H1 (cell line): Measurements from ENCODE around the gene TYK2. TPM values are rescaled to one million over a fixed set of nuclear protein-coding genes. Genes with fewer than 3 reads are reported as not detected.

Source experiments
- CTCF ChIA-PET: fragments of 300-600 bp; sonication (Branson Sonifier 250); formaldehyde crosslinking; loops from one replicate; lab custom pipeline; 2021; ENCODE audit not compliant: partially characterized antibody; lab: Charles Lee
- POLR2A ChIA-PET: fragments of 300-600 bp; sonication (Branson Sonifier 250); formaldehyde crosslinking; loops from one replicate; lab custom pipeline; 2021; ENCODE audit warnings: inconsistent platforms; ENCODE audit not compliant: partially characterized antibody; lab: Charles Lee
- DNase-seq, 2 experiments: peaks; one replicate each; pipeline versions ENCODE4 v3.0.0 to v3.0.0-alpha.2; 2010 to 2022; ENCODE audit warnings: low spot score in 2 of 2, low read depth in 1 of 2, mixed read lengths in 1 of 2
- FAIRE-seq: peaks from 2 replicates; lab custom pipeline; 2011; peaks lifted over from hg19 to GRCh38; lab: Jason Lieb, UNC
- H2AFZ ChIP-seq: 2 replicates; pipeline ENCODE4 v1.8.1; 2012; ENCODE audit warnings: low read length, inconsistent platforms
- H2AK5ac ChIP-seq: 2 replicates; pipeline ENCODE4 v1.6.1; 2013; ENCODE audit warnings: low read depth, low read length
- H2BK120ac ChIP-seq: replicated peaks from 2 replicates; pipeline ENCODE3; 2013; ENCODE audit warnings: low read depth, low read length, inconsistent platforms
- H2BK12ac ChIP-seq: 2 replicates; pipeline ENCODE4 v1.6.1; 2013; ENCODE audit warnings: low read depth, low read length
- H2BK15ac ChIP-seq: 2 replicates; pipeline ENCODE4 v1.6.1; 2013; ENCODE audit warnings: low read length
- H2BK20ac ChIP-seq: 2 replicates; pipeline ENCODE4 v1.6.1; 2013; ENCODE audit warnings: low read length
- H2BK5ac ChIP-seq: 2 replicates; pipeline ENCODE4 v1.6.1; 2013; ENCODE audit warnings: low read depth, low read length
- H3K14ac ChIP-seq: 2 replicates; pipeline ENCODE4 v1.6.1; 2013; ENCODE audit warnings: inconsistent platforms; ENCODE audit not compliant: insufficient read length
- H3K18ac ChIP-seq: 2 replicates; pipeline ENCODE4 v1.6.1; 2013; ENCODE audit warnings: low read length; ENCODE audit errors: extremely low read depth
- H3K23ac ChIP-seq: 2 replicates; pipeline ENCODE4 v1.6.1; 2013; ENCODE audit warnings: inconsistent platforms; ENCODE audit not compliant: insufficient read length
- H3K23me2 ChIP-seq: 2 replicates; pipeline ENCODE4 v1.6.1; 2013; ENCODE audit warnings: low read depth, low read length
- H3K27ac ChIP-seq: 2 replicates; pipeline ENCODE4 v1.6.1; 2011; ENCODE audit warnings: low read depth, low read length, inconsistent platforms
- H3K27me3 ChIP-seq, 4 experiments: replicated peaks in 1 of 4; 1 replicate in 1 of 4; 2 replicates in 3 of 4; pipeline versions ENCODE4 v1.6.1 to v1.8.1; 2011 to 2013; ENCODE audit warnings: low read length in 3 of 4, mild to moderate bottlenecking in 3 of 4, inconsistent platforms in 2 of 4, mixed read lengths in 2 of 4, moderate library complexity in 1 of 4; ENCODE audit not compliant: control insufficient read depth in 3 of 4, insufficient read depth in 3 of 4; ENCODE audit errors: extremely low read depth in 1 of 4
- H3K36me3 ChIP-seq, 4 experiments: 2 replicates each; pipeline versions ENCODE4 v1.6.1 to v1.8.1; 2011 to 2013; ENCODE audit warnings: mild to moderate bottlenecking in 4 of 4, low read length in 3 of 4, moderate library complexity in 2 of 4, control low read depth in 1 of 4, inconsistent platforms in 1 of 4; ENCODE audit not compliant: insufficient read depth in 4 of 4, control insufficient read depth in 2 of 4
- H3K4ac ChIP-seq: replicated peaks from 2 replicates; pipeline ENCODE3; 2013; ENCODE audit warnings: low read length, low read depth, mixed read lengths, inconsistent platforms; ENCODE audit not compliant: insufficient read length
- H3K4me1 ChIP-seq, 4 experiments: replicated peaks in 1 of 4; 1 replicate in 1 of 4; 2 replicates in 3 of 4; pipeline versions ENCODE4 v1.6.1 to v1.8.1; 2011 to 2013; ENCODE audit warnings: low read length in 3 of 4, inconsistent platforms in 2 of 4, mixed read lengths in 1 of 4; ENCODE audit not compliant: insufficient read depth in 4 of 4, control insufficient read depth in 3 of 4
- H3K4me2 ChIP-seq, 2 experiments: 2 replicates each; pipeline versions ENCODE4 v1.6.1 to v1.8.1; 2011 to 2013; ENCODE audit warnings: low read depth in 2 of 2, low read length in 2 of 2, control low read depth in 1 of 2, inconsistent platforms in 1 of 2, mild to moderate bottlenecking in 1 of 2; ENCODE audit not compliant: insufficient read depth in 1 of 2
- H3K4me3 ChIP-seq, 4 experiments: fragments of 200-600, 300-600 bp in 1 of 4; sonication (generic), shearing (Covaris generic), sonication (Bioruptor Twin) in 1 of 4; 2 replicates each; pipeline versions ENCODE4 v1.5.1 to v1.8.1; 2011 to 2016; ENCODE audit warnings: low read length in 4 of 4, low read depth in 3 of 4, control low read depth in 2 of 4, inconsistent platforms in 2 of 4, mild to moderate bottlenecking in 2 of 4, mixed read lengths in 1 of 4, moderate library complexity in 1 of 4; ENCODE audit not compliant: insufficient read depth in 2 of 4; ENCODE audit errors: extremely low read depth in 1 of 4
- H3K56ac ChIP-seq: replicated peaks from 2 replicates; pipeline ENCODE3; 2013; ENCODE audit warnings: low read depth, mild to moderate bottlenecking, mixed read lengths, low read length, inconsistent platforms; ENCODE audit not compliant: insufficient read length
- H3K79me1 ChIP-seq: 2 replicates; pipeline ENCODE4 v1.6.1; 2013; ENCODE audit warnings: low read depth, low read length, control low read depth
- H3K79me2 ChIP-seq, 2 experiments: 2 replicates each; pipeline versions ENCODE4 v1.6.1 to v1.8.1; 2012 to 2013; ENCODE audit warnings: low read length in 2 of 2, mild to moderate bottlenecking in 2 of 2, inconsistent platforms in 1 of 2; ENCODE audit not compliant: insufficient read depth in 2 of 2, control insufficient read depth in 1 of 2
- H3K9ac ChIP-seq, 4 experiments: replicated peaks in 1 of 4; 1 replicate in 1 of 4; 2 replicates in 3 of 4; pipeline versions ENCODE4 v1.6.1 to v1.8.1; 2011 to 2013; ENCODE audit warnings: low read depth in 3 of 4, low read length in 3 of 4, control low read depth in 2 of 4, mild to moderate bottlenecking in 2 of 4, moderate library complexity in 2 of 4, inconsistent platforms in 1 of 4; ENCODE audit errors: extremely low read depth in 1 of 4
- H3K9me3 ChIP-seq, 2 experiments: 2 replicates each; pipeline versions ENCODE4 v1.6.1 to v1.8.1; 2012 to 2013; ENCODE audit warnings: mild to moderate bottlenecking in 2 of 2, moderate library complexity in 2 of 2, control low read depth in 1 of 2, inconsistent platforms in 1 of 2, low read depth in 1 of 2, low read length in 1 of 2, mixed read lengths in 1 of 2; ENCODE audit not compliant: insufficient read depth in 2 of 2
- H4K20me1 ChIP-seq, 2 experiments: replicated peaks in 1 of 2; 2 replicates each; pipeline versions ENCODE3 to v1.8.1; 2011 to 2013; ENCODE audit warnings: inconsistent platforms in 2 of 2, low read length in 2 of 2, mild to moderate bottlenecking in 1 of 2; ENCODE audit not compliant: insufficient read depth in 2 of 2, control insufficient read depth in 1 of 2
- H4K5ac ChIP-seq: 2 replicates; pipeline ENCODE4 v1.6.1; 2013; ENCODE audit warnings: low read length, low read depth, mixed read lengths, inconsistent platforms; ENCODE audit not compliant: insufficient read length
- H4K8ac ChIP-seq: 2 replicates; pipeline ENCODE4 v1.8.0; 2013; ENCODE audit warnings: mild to moderate bottlenecking, moderate library complexity, low read length, inconsistent platforms; ENCODE audit not compliant: insufficient read depth; ENCODE audit errors: extremely low read depth
- H4K91ac ChIP-seq: replicated peaks from 2 replicates; pipeline ENCODE3; 2013; ENCODE audit warnings: low read length, mixed read lengths, inconsistent platforms; ENCODE audit not compliant: insufficient read length
- ASH2L ChIP-seq: fragments of 200-600, 300-600 bp; sonication (generic); IDR thresholded peaks from one replicate; pipeline ENCODE4 v1.7.1; 2017; ENCODE audit warnings: low read length
- BRCA1 ChIP-seq: IDR thresholded peaks from 2 replicates; pipeline ENCODE4 v1.6.1; 2012; ENCODE audit warnings: low read depth, low read length, improper control_type of control experiment
- CBX5 ChIP-seq: fragments of 300-800, 300-1000 bp; sonication (generic); IDR thresholded peaks from 2 replicates; pipeline ENCODE4 v1.7.1; 2016; ENCODE audit warnings: antibody characterized with exemption, low read length, low read depth
- FOSL1 ChIP-seq: IDR thresholded peaks from 2 replicates; pipeline ENCODE4 v1.6.1; 2011; ENCODE audit warnings: mild to moderate bottlenecking, low read depth, low read length, moderate library complexity; ENCODE audit not compliant: insufficient read depth
- HDAC6 ChIP-seq: IDR thresholded peaks from one replicate; pipeline ENCODE4 v1.7.1; 2012; ENCODE audit warnings: low read depth, mild to moderate bottlenecking, inconsistent platforms, low read length, moderate library complexity
- TAF7 ChIP-seq: optimal IDR thresholded peaks from 2 replicates; pipeline ENCODE3; 2011; ENCODE audit warnings: low read depth, mild to moderate bottlenecking, inconsistent platforms, low read length, moderate library complexity, borderline replicate concordance
- WGBS, 2 experiments: shearing (Covaris generic) in 1 of 2; methylation state at CpG; one replicate each; pipeline versions ENCODE4 v1.1.6 to v1.1.7; 2013 to 2015; ENCODE audit warnings: low lambda C conversion rate in 2 of 2, mixed read lengths in 2 of 2, inconsistent platforms in 1 of 2, low coverage in 1 of 2, missing lambda C conversion rate in 1 of 2; ENCODE audit not compliant: insufficient replicate concordance in 2 of 2, insufficient coverage in 1 of 2, insufficient read length in 1 of 2; ENCODE audit errors: extremely low coverage in 1 of 2, missing lambda C conversion rate in 1 of 2; 5-methylcytosine and 5-hydroxymethylcytosine counted together
- polyA plus RNA-seq, 7 experiments: library from polyadenylated mRNA; depleted of rRNA in 3 of 7; stranded (reverse) in 5 of 7; unstranded in 2 of 7; fragments of >200 nt in 5 of 7; fragments of 200-250 nt in 2 of 7; gene quantifications; 1 replicate in 5 of 7; 2 replicates in 1 of 7; 4 replicates in 1 of 7; pipeline versions ENCODE4 v1.2.1 to v1.2.3, GENCODE V29; 2011 to 2013; ENCODE audit warnings: missing spikeins in 2 of 7, mixed read lengths in 2 of 7
- total RNA-seq: library from RNA; stranded (reverse); fragmentation: NEBNext Ultra II Directional; extraction: Animal tissue kit (Norgen Biotek cat#: 25700); gene quantifications from 2 replicates; pipeline ENCODE4 v1.2.1, GENCODE V29; 2021
- TF ChIP-seq, protein P1 (sequence below): IDR thresholded peaks from 2 replicates; pipeline ENCODE4 v1.6.1; 2012; ENCODE audit warnings: low read length, inconsistent platforms

The TYK2 gene
- total and polyA plus RNA-seq, 2 of the 8 experiments (the other 6 are each of a cell fraction or from before 2014, with no cell fraction given): 32.1 to 40.8 TPM

GRCh38 chr19:10338940-10339339 is 41.4 kb downstream of the TYK2 start:
- 86% methylated on average over 6 of the region's 6 CpGs; no CpG with 5 or more reads in 1 of the 2 experiments for WGBS, 2 experiments
- TF ChIP-seq, protein P1, sequence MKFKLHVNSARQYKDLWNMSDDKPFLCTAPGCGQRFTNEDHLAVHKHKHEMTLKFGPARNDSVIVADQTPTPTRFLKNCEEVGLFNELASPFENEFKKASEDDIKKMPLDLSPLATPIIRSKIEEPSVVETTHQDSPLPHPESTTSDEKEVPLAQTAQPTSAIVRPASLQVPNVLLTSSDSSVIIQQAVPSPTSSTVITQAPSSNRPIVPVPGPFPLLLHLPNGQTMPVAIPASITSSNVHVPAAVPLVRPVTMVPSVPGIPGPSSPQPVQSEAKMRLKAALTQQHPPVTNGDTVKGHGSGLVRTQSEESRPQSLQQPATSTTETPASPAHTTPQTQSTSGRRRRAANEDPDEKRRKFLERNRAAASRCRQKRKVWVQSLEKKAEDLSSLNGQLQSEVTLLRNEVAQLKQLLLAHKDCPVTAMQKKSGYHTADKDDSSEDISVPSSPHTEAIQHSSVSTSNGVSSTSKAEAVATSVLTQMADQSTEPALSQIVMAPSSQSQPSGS: no peak
- TF ChIP-seq CBX5 (no peak), HDAC6 (no peak), BRCA1 (no peak), ASH2L (no peak), FOSL1 (no peak), TAF7 (no peak)

More at GRCh38 chr19:10338940-10339339, 41.4 kb downstream of the TYK2 start:
- H4K5ac ChIP-seq: no peak overlapping the region
- 0 out of 2 replicates have a peak overlapping the region, but pooled peaks have one; percentile 7 for H2BK15ac ChIP-seq
- peaks cover 0 to 3% (median 0%) of the 10 kb centered on the region in 4 experiments; a peak in 2 of 7 replicates for H3K27me3 ChIP-seq
- H3K9me3 ChIP-seq: no peaks in the 10 kb centered on the region
- peak overlapping the region in 1 of 2 experiments; percentile 15; a peak in 1 of 4 replicates for H3K4me2 ChIP-seq
- H2BK20ac ChIP-seq: peak overlapping the region; percentile 49; the same call in 1 of the 2 replicates
- H4K8ac ChIP-seq: no peak overlapping the region
- no peaks in the 10 kb centered on the region for H3K79me2 ChIP-seq
- no peak overlapping the region for H3K56ac ChIP-seq
- ChIA-PET POLR2A (interaction anchor here (1.3 to 1.4 kb wide), 2 partner anchors 9 to 16 kb away, joined by 3 to 6 read pairs; no protein-coding TSS in a partner anchor), CTCF (interaction anchor here (1.3 kb wide), 1 partner anchor 12 kb away, joined by 4 read pairs; no protein-coding TSS in a partner anchor)
- peak overlapping the region; percentile 69 for H2AFZ ChIP-seq
- H3K27ac ChIP-seq: no peak overlapping the region
- H3K23me2 ChIP-seq: peaks cover 10% of the 10 kb centered on the region
- no peak overlapping the region for H3K4me3 ChIP-seq
- peaks cover 0 to 4% of the 10 kb centered on the region in 2 experiments for H4K20me1 ChIP-seq
- H3K14ac ChIP-seq: no peak overlapping the region
- H2AK5ac ChIP-seq: peak overlapping the region; percentile 60; the same call in 1 of the 2 replicates
- no peak overlapping the region for H2BK120ac ChIP-seq
- DNase-seq: no peak
- peak overlapping the region; percentile 75; the same call in 1 of the 2 replicates for H3K18ac ChIP-seq
- no peaks in the 10 kb centered on the region; a peak in 1 of 8 replicates for H3K36me3 ChIP-seq
- H3K4ac ChIP-seq: peak overlapping the region; percentile 22
- no peak overlapping the region for H3K9ac ChIP-seq
- H2BK12ac ChIP-seq: peak overlapping the region; percentile 92; the same call in 1 of the 2 replicates
- no peaks in the 10 kb centered on the region; the same call in 1 of the 2 replicates for H3K79me1 ChIP-seq
- H3K4me1 ChIP-seq: peaks cover 0 to 16% (median 9%) of the 10 kb centered on the region in 4 experiments; a peak in 6 of 7 replicates
- peak overlapping the region; percentile 74; the same call in 1 of the 2 replicates for H2BK5ac ChIP-seq
- H4K91ac ChIP-seq: peak overlapping the region; percentile 60
- no peak for FAIRE-seq
- H3K23ac ChIP-seq: no peak overlapping the region
